ENCODE data around the gene FAF1. TPM values are rescaled to one million over a fixed set of nuclear protein-coding genes. Genes with fewer than 3 reads are reported as not detected.
"Not testable (repeated sequence)": the region's sequence is repeated elsewhere in the genome, so short reads cannot be mapped to it uniquely, and the experiment has no call there.

The FAF1 gene
- total RNA-seq, 4 donors from 2014 or later: 36.9 to 77.6 (median 48.3) TPM

GRCh38 chr1:50966991-50967390 is 6.9 kb upstream of the FAF1 start:
- peak overlapping the region in 2 of 4 donors; percentile 74 to 85 for H3K4me3 ChIP-seq
- TF ChIP-seq POLR2A (IDR thresholded peaks at IDR 0.05): no peak
- TF ChIP-seq CTCF (IDR thresholded peaks at IDR 0.05): no peak

GRCh38 chr1:50964863-50965262 is 4.8 kb upstream of the FAF1 start:
- TF ChIP-seq POLR2A (IDR thresholded peaks at IDR 0.05) (no peak), CTCF (IDR thresholded peaks at IDR 0.05) (no peak)
- DNase-seq: no peak
- H3K4me1 ChIP-seq: peaks cover 0 to 14% (median 6%) of the 10 kb centered on the region in 4 donors

More at GRCh38 chr1:50966991-50967390, 6.9 kb upstream of the FAF1 start:
- Histone ChIP-seq H3K36me3 (no peaks in the 10 kb centered on the region), H3K9me3 (no peaks in the 10 kb centered on the region), H3K4me1 (peaks cover 0 to 9% (median 4%) of the 10 kb centered on the region in 4 donors), H3K27ac (peak overlapping the region in 3 of 4 donors; percentile 92 to 99 (median 98)), H3K27me3 (no peaks in the 10 kb centered on the region)
- DNase-seq: no peak

GRCh38 chr1:50959303-50959912 is 659 bp downstream of the FAF1 start:
- DNase-seq: peak in 2 of 3 donors; percentile 26 to 59
- Histone ChIP-seq H3K27ac (peak overlapping the region; percentile 64 to 93 (median 87)), H3K36me3 (no peaks in the 10 kb centered on the region), H3K4me3 (peak overlapping the region; percentile 72 to 82 (median 73)), H3K9me3 (no peaks in the 10 kb centered on the region), H3K27me3 (no peaks in the 10 kb centered on the region), H3K4me1 (peaks cover 0 to 19% (median 2%) of the 10 kb centered on the region in 4 donors)
- TF ChIP-seq POLR2A (IDR thresholded peaks at IDR 0.05): no peak
- TF ChIP-seq CTCF (IDR thresholded peaks at IDR 0.05): no peak

More at GRCh38 chr1:50964863-50965262, 4.8 kb upstream of the FAF1 start:
- Histone ChIP-seq H3K4me3 (no peak overlapping the region), H3K9me3 (no peaks in the 10 kb centered on the region), H3K36me3 (no peaks in the 10 kb centered on the region), H3K27me3 (no peaks in the 10 kb centered on the region), H3K27ac (no peak overlapping the region)

- Histone ChIP-seq H3K27me3 (no peaks in the 10 kb centered on the region), H3K27ac (no peak overlapping the region), H3K4me1 (peaks cover 0 to 26% (median 0%) of the 10 kb centered on the region in 4 donors), H3K4me3 (no peak overlapping the region), H3K9me3 (no peaks in the 10 kb centered on the region), H3K36me3 (no peaks in the 10 kb centered on the region)
- TF ChIP-seq CTCF (IDR thresholded peaks at IDR 0.05) (no peak), POLR2A (IDR thresholded peaks at IDR 0.05) (no peak)
- DNase-seq: no peak
Measured at GRCh38 chr1:50955116-50955515, 5.0 kb downstream of the FAF1 start.

GRCh38 chr1:50952566-50952965 is 7.5 kb downstream of the FAF1 start:
- not testable (repeated sequence) for H3K27ac ChIP-seq, H3K4me3 ChIP-seq, H3K36me3 ChIP-seq, H3K9me3 ChIP-seq, DNase-seq, H3K27me3 ChIP-seq
- H3K4me1 ChIP-seq: peaks cover 0 to 13% (median 0%) of the 10 kb centered on the region in 4 donors

GRCh38 chr1:50950396-50950795 is 9.7 kb downstream of the FAF1 start:
- Histone ChIP-seq H3K4me1 (peaks cover 0 to 13% (median 0%) of the 10 kb centered on the region in 4 donors), H3K4me3 (no peak overlapping the region), H3K27me3 (no peaks in the 10 kb centered on the region), H3K9me3 (no peaks in the 10 kb centered on the region), H3K36me3 (no peaks in the 10 kb centered on the region), H3K27ac (no peak overlapping the region)
- no peak for DNase-seq
- TF ChIP-seq POLR2A (IDR thresholded peaks at IDR 0.05) (no peak), CTCF (IDR thresholded peaks at IDR 0.05) (no peak)
